ENCODE data around the gene ETHE1.
"Not testable (repeated sequence)": the region's sequence is repeated elsewhere in the genome, so short reads cannot be mapped to it uniquely, and the experiment has no call there.

Gene ETHE1

GRCh38 chr19:43562226-43562697 is 35.3 kb upstream of the ETHE1 start:
- ATAC-seq (replicated peaks; ENCODE audit: extremely low read depth, poor library complexity, severe bottlenecking) (no peak), DNase-seq (ENCODE audit: low spot score in 2 of 2) (no peak)
- peaks cover 53% of the 10 kb centered on the region for H3K4me1 Mint-ChIP-seq
- peaks cover 21% of the 10 kb centered on the region for H3K36me3 Mint-ChIP-seq (ENCODE audit: insufficient read depth)
- peak overlapping the region; percentile 92 for H3K27ac Mint-ChIP-seq (ENCODE audit: low read depth)
- H3K4me3 Mint-ChIP-seq: peak overlapping the region; percentile 48
- H3K27me3 Mint-ChIP-seq: no peaks in the 10 kb centered on the region
- H3K9me3 Mint-ChIP-seq: no peaks in the 10 kb centered on the region

GRCh38 chr19:43561139-43561970 is 34.4 kb upstream of the ETHE1 start:
- no peaks in the 10 kb centered on the region for H3K27me3 Mint-ChIP-seq
- H3K4me1 Mint-ChIP-seq: peaks cover 47% of the 10 kb centered on the region
- H3K4me3 Mint-ChIP-seq: peak overlapping the region; percentile 16
- peaks cover 22% of the 10 kb centered on the region for H3K36me3 Mint-ChIP-seq (ENCODE audit: insufficient read depth)
- ATAC-seq (replicated peaks; ENCODE audit: extremely low read depth, poor library complexity, severe bottlenecking) (no peak), DNase-seq (ENCODE audit: low spot score in 2 of 2) (no peak)
- no peaks in the 10 kb centered on the region for H3K9me3 Mint-ChIP-seq
- H3K27ac Mint-ChIP-seq (ENCODE audit: low read depth): peak overlapping the region; percentile 92

DNA sequence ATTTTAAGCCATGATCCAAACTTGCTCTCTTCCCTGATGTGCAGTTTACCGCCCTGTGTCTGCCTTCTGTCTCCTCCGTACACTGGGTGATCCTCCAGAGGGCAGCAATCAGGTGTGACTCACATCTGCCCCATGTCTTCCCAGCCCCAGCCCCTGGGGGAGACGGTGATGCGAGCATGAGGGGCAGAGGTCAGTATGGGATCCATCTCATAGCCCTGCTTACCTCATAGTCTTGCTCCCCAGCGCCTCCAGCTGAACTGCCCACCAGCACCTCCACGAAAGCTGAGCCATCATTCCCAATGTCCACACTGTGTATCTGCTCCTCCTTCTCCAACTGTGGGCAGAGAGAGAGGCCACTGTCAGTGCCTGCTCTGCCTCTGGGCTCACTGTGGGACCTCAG is 33.7 kb upstream of the ETHE1 start:
- ATAC-seq (replicated peaks; ENCODE audit: extremely low read depth, poor library complexity, severe bottlenecking) (no peak), DNase-seq (ENCODE audit: low spot score in 2 of 2) (no peak)
- Mint-ChIP-seq H3K27ac (ENCODE audit: low read depth) (no peak overlapping the region), H3K9me3 (no peaks in the 10 kb centered on the region), H3K4me3 (no peak overlapping the region), H3K27me3 (no peaks in the 10 kb centered on the region), H3K36me3 (ENCODE audit: insufficient read depth) (peaks cover 22% of the 10 kb centered on the region), H3K4me1 (peaks cover 47% of the 10 kb centered on the region)

- Mint-ChIP-seq H3K36me3 (ENCODE audit: insufficient read depth) (peaks cover 27% of the 10 kb centered on the region), H3K4me3 (no peak overlapping the region), H3K27me3 (no peaks in the 10 kb centered on the region), H3K27ac (ENCODE audit: low read depth) (no peak overlapping the region), H3K9me3 (no peaks in the 10 kb centered on the region), H3K4me1 (peaks cover 24% of the 10 kb centered on the region)
- peak; percentile 82 to 84 for DNase-seq (ENCODE audit: low spot score in 2 of 2)
- ATAC-seq (replicated peaks; ENCODE audit: extremely low read depth, poor library complexity, severe bottlenecking): peak; percentile 97
Observed at GRCh38 chr19:43555185-43555770, 28.3 kb upstream of the ETHE1 start.

DNA sequence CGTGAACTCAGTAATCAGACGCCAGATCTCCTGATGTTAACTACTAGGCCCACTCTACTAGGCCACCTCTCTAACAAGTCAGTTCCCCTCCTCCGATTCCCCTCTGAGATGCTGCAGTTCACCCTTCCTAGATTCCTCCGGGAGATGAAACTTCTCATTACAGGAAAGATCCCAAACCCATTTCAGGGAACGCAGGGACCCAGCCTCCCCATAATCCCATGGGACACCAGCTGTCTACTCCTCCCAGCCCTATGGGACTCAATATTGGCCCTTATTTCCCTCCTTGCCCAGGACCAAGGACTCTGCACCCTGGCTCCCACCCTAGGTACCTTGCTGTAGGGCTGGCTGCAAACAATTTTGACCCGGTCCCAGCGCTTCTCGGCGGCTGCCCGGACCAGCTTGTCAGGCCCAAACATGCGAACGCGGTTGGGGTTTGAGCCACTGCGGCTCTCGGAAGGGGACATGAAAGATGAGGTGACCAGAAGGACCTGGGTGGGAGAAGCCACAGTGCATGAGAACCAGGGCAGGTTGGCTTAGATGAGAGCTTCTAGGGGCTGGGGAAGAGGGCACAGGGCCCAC is 27.4 kb upstream of the ETHE1 start:
- no peaks in the 10 kb centered on the region for H3K9me3 Mint-ChIP-seq
- ATAC-seq (replicated peaks; ENCODE audit: extremely low read depth, poor library complexity, severe bottlenecking): no peak
- H3K4me1 Mint-ChIP-seq: peaks cover 24% of the 10 kb centered on the region
- no peaks in the 10 kb centered on the region for H3K27me3 Mint-ChIP-seq
- H3K4me3 Mint-ChIP-seq: no peak overlapping the region
- no peak for DNase-seq (ENCODE audit: low spot score in 2 of 2)
- H3K27ac Mint-ChIP-seq (ENCODE audit: low read depth): no peak overlapping the region
- H3K36me3 Mint-ChIP-seq (ENCODE audit: insufficient read depth): peaks cover 33% of the 10 kb centered on the region

DNA sequence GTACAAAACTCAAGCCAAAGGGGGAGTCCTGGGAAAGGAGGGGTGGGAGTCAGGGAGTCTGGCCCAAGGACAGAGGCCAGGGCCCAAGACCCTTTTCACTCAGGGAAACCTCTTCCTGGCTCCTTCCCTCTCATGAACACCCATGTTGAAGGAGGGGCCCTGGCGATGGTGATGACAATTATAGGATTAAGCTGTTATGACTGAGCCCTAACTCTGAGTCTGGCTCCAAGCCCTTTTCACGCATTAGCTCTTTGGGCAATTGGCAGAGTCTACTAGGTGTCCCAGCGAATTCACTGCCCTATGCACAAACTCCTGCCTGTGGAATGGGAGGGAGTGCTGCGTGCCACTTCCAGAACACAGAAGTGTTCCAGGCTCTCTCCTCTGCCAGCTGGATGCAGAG is 26.7 kb upstream of the ETHE1 start:
- Mint-ChIP-seq H3K27me3 (no peaks in the 10 kb centered on the region), H3K4me3 (no peak overlapping the region), H3K4me1 (peaks cover 24% of the 10 kb centered on the region), H3K36me3 (ENCODE audit: insufficient read depth) (peaks cover 33% of the 10 kb centered on the region), H3K9me3 (no peaks in the 10 kb centered on the region), H3K27ac (ENCODE audit: low read depth) (peak overlapping the region; percentile 74)
- no peak for ATAC-seq (replicated peaks; ENCODE audit: extremely low read depth, poor library complexity, severe bottlenecking)
- no peak for DNase-seq (ENCODE audit: low spot score in 2 of 2)

- peaks cover 24% of the 10 kb centered on the region for H3K4me1 Mint-ChIP-seq
- H3K27ac Mint-ChIP-seq (ENCODE audit: low read depth): peak overlapping the region; percentile 74
- H3K27me3 Mint-ChIP-seq: no peaks in the 10 kb centered on the region
- peaks cover 31% of the 10 kb centered on the region for H3K36me3 Mint-ChIP-seq (ENCODE audit: insufficient read depth)
- H3K9me3 Mint-ChIP-seq: no peaks in the 10 kb centered on the region
- ATAC-seq (replicated peaks; ENCODE audit: extremely low read depth, poor library complexity, severe bottlenecking) (no peak), DNase-seq (ENCODE audit: low spot score in 2 of 2) (no peak)
- no peak overlapping the region for H3K4me3 Mint-ChIP-seq
Observed at GRCh38 chr19:43552616-43553015, 25.6 kb upstream of the ETHE1 start.

DNA sequence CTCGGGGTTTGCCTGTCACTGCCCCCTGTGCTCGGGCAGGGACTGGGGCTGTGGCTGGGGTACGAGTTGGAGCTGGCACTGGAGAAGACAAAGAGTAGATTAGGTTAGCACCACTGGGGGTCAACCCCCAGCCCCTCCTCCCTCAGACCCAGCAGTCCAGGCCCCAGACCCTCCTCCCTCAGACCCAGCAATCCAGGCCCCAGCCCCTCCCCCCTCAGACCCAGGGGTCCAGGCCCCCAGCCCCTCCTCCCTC is 25.1 kb upstream of the ETHE1 start:
- Mint-ChIP-seq H3K36me3 (ENCODE audit: insufficient read depth) (peaks cover 30% of the 10 kb centered on the region), H3K9me3 (no peaks in the 10 kb centered on the region), H3K27ac (ENCODE audit: low read depth) (no peak overlapping the region), H3K27me3 (no peaks in the 10 kb centered on the region), H3K4me3 (no peak overlapping the region), H3K4me1 (peaks cover 24% of the 10 kb centered on the region)
- DNase-seq (ENCODE audit: low spot score in 2 of 2) (no peak), ATAC-seq (replicated peaks; ENCODE audit: extremely low read depth, poor library complexity, severe bottlenecking) (no peak)

- Mint-ChIP-seq H3K27ac (ENCODE audit: low read depth) (peak overlapping the region; percentile 64), H3K4me3 (no peak overlapping the region), H3K9me3 (no peaks in the 10 kb centered on the region), H3K27me3 (no peaks in the 10 kb centered on the region), H3K4me1 (peaks cover 24% of the 10 kb centered on the region), H3K36me3 (ENCODE audit: insufficient read depth) (peaks cover 30% of the 10 kb centered on the region)
- DNase-seq (ENCODE audit: low spot score in 2 of 2) (no peak), ATAC-seq (replicated peaks; ENCODE audit: extremely low read depth, poor library complexity, severe bottlenecking) (no peak)
Observed at GRCh38 chr19:43551399-43552197, 24.6 kb upstream of the ETHE1 start.

- peaks cover 30% of the 10 kb centered on the region for H3K36me3 Mint-ChIP-seq (ENCODE audit: insufficient read depth)
- H3K27me3 Mint-ChIP-seq: no peaks in the 10 kb centered on the region
- no peak for DNase-seq (ENCODE audit: low spot score in 2 of 2)
- H3K27ac Mint-ChIP-seq (ENCODE audit: low read depth): no peak overlapping the region
- no peak overlapping the region for H3K4me3 Mint-ChIP-seq
- no peaks in the 10 kb centered on the region for H3K9me3 Mint-ChIP-seq
- no peak for ATAC-seq (replicated peaks; ENCODE audit: extremely low read depth, poor library complexity, severe bottlenecking)
- peaks cover 6% of the 10 kb centered on the region for H3K4me1 Mint-ChIP-seq
Observed at GRCh38 chr19:43548706-43549105, 21.7 kb upstream of the ETHE1 start.

DNA sequence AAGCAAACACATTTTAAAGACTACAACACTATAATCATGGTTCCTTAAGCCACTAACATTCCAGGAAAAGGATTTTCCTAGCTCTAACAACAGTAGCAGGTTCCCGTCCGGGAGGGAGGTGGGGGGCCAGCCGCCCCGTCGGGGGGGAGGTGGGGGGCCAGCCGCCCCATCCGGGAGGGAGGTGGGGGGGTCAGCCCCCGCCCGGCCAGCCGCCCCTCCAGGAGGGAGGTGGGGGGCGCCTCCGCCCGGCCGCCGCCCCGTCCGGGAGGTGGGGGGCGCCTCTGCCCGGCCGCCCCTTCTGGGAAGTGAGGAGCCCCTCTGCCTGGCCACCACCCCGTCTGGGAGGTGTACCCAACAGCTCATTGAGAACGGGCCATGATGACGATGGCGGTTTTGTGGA is 20.9 kb upstream of the ETHE1 start:
- peaks cover 27% of the 10 kb centered on the region for H3K36me3 Mint-ChIP-seq (ENCODE audit: insufficient read depth)
- not testable (repeated sequence) for H3K4me3 Mint-ChIP-seq; DNase-seq (ENCODE audit: low spot score in 2 of 2); H3K27ac Mint-ChIP-seq (ENCODE audit: low read depth); ATAC-seq (replicated peaks; ENCODE audit: extremely low read depth, poor library complexity, severe bottlenecking); H3K27me3 Mint-ChIP-seq; H3K4me1 Mint-ChIP-seq; H3K9me3 Mint-ChIP-seq

- H3K27me3 Mint-ChIP-seq: no peaks in the 10 kb centered on the region
- H3K27ac Mint-ChIP-seq (ENCODE audit: low read depth): no peak overlapping the region
- no peak overlapping the region for H3K4me3 Mint-ChIP-seq
- H3K4me1 Mint-ChIP-seq: peaks cover 3% of the 10 kb centered on the region
- no peak for DNase-seq (ENCODE audit: low spot score in 2 of 2)
- ATAC-seq (replicated peaks; ENCODE audit: extremely low read depth, poor library complexity, severe bottlenecking): no peak
- no peaks in the 10 kb centered on the region for H3K9me3 Mint-ChIP-seq
- peaks cover 29% of the 10 kb centered on the region for H3K36me3 Mint-ChIP-seq (ENCODE audit: insufficient read depth)
Observed at GRCh38 chr19:43546581-43546980, 19.6 kb upstream of the ETHE1 start.

All from central memory CD8-positive, alpha-beta T cell (primary cell).